SK-N-SH treated with all-trans-retinoic acid at 6 μM for 48 hours (cell line): ENCODE measurements around the gene DOCK2.

Experiments used
- ATAC-seq: fragments of 200-7000 bp; cut with Tn5 transposase; 3 replicates; pipeline ENCODE4 v1.9.1; 2020; ENCODE audit warnings: mild to moderate bottlenecking, moderate library complexity
- ARNTL ChIP-seq: fragments of 450-650 bp; formaldehyde crosslinking; IDR thresholded peaks from 2 replicates; pipeline ENCODE4 v1.5.0; 2020; ENCODE audit warnings: low read depth, mild to moderate bottlenecking, moderate library complexity, borderline replicate concordance
- BACH2 ChIP-seq: fragments of 250-450 bp; sonication (Bioruptor Pico); IDR thresholded peaks from 2 replicates; pipeline ENCODE4 v1.9.0; 2021; ENCODE audit warnings: mild to moderate bottlenecking, borderline replicate concordance
- CREB5 ChIP-seq: fragments of 250-450 bp; sonication (Bioruptor Pico); IDR thresholded peaks from 2 replicates; pipeline ENCODE4 v1.5.1; 2020; ENCODE audit warnings: low read depth, mild to moderate bottlenecking, moderate library complexity
- CSDC2 ChIP-seq: fragments of 250-450 bp; sonication (Bioruptor Pico); IDR thresholded peaks from 2 replicates; pipeline ENCODE4 v1.5.0; 2020; ENCODE audit warnings: mild to moderate bottlenecking, moderate library complexity
- CSRNP3 ChIP-seq: fragments of 250-450 bp; sonication (Bioruptor Pico); IDR thresholded peaks from 2 replicates; pipeline ENCODE4 v1.5.1; 2021; ENCODE audit warnings: mild to moderate bottlenecking, moderate library complexity
- GLIS3 ChIP-seq: fragments of 250-450 bp; sonication (Bioruptor Pico); IDR thresholded peaks from 2 replicates; pipeline ENCODE4 v1.5.0; 2020; ENCODE audit warnings: mild to moderate bottlenecking, moderate library complexity
- ISL1 ChIP-seq: fragments of 250-450 bp; sonication (Bioruptor Pico); IDR thresholded peaks from 2 replicates; pipeline ENCODE4 v2.1.2; 2022; ENCODE audit warnings: mild to moderate bottlenecking, moderate library complexity
- OSR1 ChIP-seq: fragments of 250-450 bp; sonication (Bioruptor Pico); IDR thresholded peaks from 2 replicates; pipeline ENCODE4 v1.8.0; 2022; ENCODE audit warnings: moderate library complexity, mild to moderate bottlenecking, inconsistent platforms
- PATZ1 ChIP-seq: fragments of 250-450 bp; sonication (Bioruptor Pico); IDR thresholded peaks from 2 replicates; pipeline ENCODE4 v1.8.0; 2020; ENCODE audit warnings: mild to moderate bottlenecking, moderate library complexity, borderline replicate concordance
- POU6F1 ChIP-seq: fragments of 250-450 bp; sonication (Bioruptor Pico); IDR thresholded peaks from 2 replicates; pipeline ENCODE4 v1.8.0; 2021; ENCODE audit warnings: low read depth, mild to moderate bottlenecking, moderate library complexity, borderline replicate concordance
- PPARA ChIP-seq: fragments of 250-450 bp; sonication (Bioruptor Pico); IDR thresholded peaks from 2 replicates; pipeline ENCODE4 v1.5.0; 2020; ENCODE audit warnings: mild to moderate bottlenecking, borderline replicate concordance
- SNAI2 ChIP-seq: fragments of 250-450 bp; sonication (Bioruptor Pico); IDR thresholded peaks from 2 replicates; pipeline ENCODE4 v1.5.0; 2020; ENCODE audit warnings: mild to moderate bottlenecking, moderate library complexity
- TCF4 ChIP-seq: fragments of 250-450 bp; sonication (Bioruptor Pico); IDR thresholded peaks from 2 replicates; pipeline ENCODE4 v1.8.0; 2021; ENCODE audit warnings: mild to moderate bottlenecking, moderate library complexity, borderline replicate concordance
- TOX ChIP-seq: fragments of 250-450 bp; sonication (Bioruptor Pico); IDR thresholded peaks from 2 replicates; pipeline ENCODE4 v1.8.0; 2021; ENCODE audit warnings: mild to moderate bottlenecking, moderate library complexity, borderline replicate concordance
- TSHZ2 ChIP-seq: fragments of 250-450 bp; sonication (Bioruptor Pico); IDR thresholded peaks from 2 replicates; pipeline ENCODE4 v1.5.0; 2020; ENCODE audit warnings: mild to moderate bottlenecking, moderate library complexity
- ZC3H10 ChIP-seq: fragments of 250-450 bp; sonication (Bioruptor Pico); IDR thresholded peaks from 2 replicates; pipeline ENCODE4 v1.5.1; 2021; ENCODE audit warnings: mild to moderate bottlenecking, moderate library complexity
- ZNF565 ChIP-seq: fragments of 450-650 bp; formaldehyde crosslinking; conservative IDR thresholded peaks from 2 replicates; pipeline ENCODE4 v1.5.0; 2020; ENCODE audit warnings: low read depth, mild to moderate bottlenecking, moderate library complexity
- ZNF8 ChIP-seq: fragments of 450-650 bp; formaldehyde crosslinking; IDR thresholded peaks from 2 replicates; pipeline ENCODE4 v1.5.0; 2020; ENCODE audit warnings: mild to moderate bottlenecking, moderate library complexity

Gene DOCK2

GRCh38 chr5:169696621-169697510 lies 59.8 kb downstream of the DOCK2 start:
- ATAC-seq = peak; percentile 51
- TF ChIP-seq GLIS3 (CRISPR knock-in tag) (no peak), BACH2 (CRISPR knock-in tag) (no peak), CSDC2 (CRISPR knock-in tag) (no peak), TSHZ2 (no peak), ZNF565 (no peak), ZNF8 (CRISPR knock-in tag) (no peak), SNAI2 (CRISPR knock-in tag) (no peak), TOX (CRISPR knock-in tag) (no peak), ZC3H10 (CRISPR knock-in tag) (no peak), CSRNP3 (CRISPR knock-in tag) (no peak), ARNTL (no peak), ISL1 (CRISPR knock-in tag) (no peak), TCF4 (CRISPR knock-in tag) (no peak), OSR1 (CRISPR knock-in tag) (no peak), PATZ1 (no peak), POU6F1 (no peak), PPARA (CRISPR knock-in tag) (no peak)

- TF ChIP-seq TSHZ2 (no peak), TCF4 (CRISPR knock-in tag) (no peak), CREB5 (CRISPR knock-in tag) (no peak)
- no peak for ATAC-seq
Observed at GRCh38 chr5:169697511-169697890, 60.4 kb downstream of the DOCK2 start.
